GM04503 (cell line): ENCODE results near the gene TLR5.

Experiments used
- DNase-seq: peaks from one replicate; pipeline ENCODE4 v3.0.0-alpha.2; 2012; ENCODE audit warnings: low read depth

The TLR5 gene

GRCh38 chr1:223106856-223107255 lies 36.2 kb downstream of the TLR5 start:
- DNase-seq, result no peak

- no peak for DNase-seq
Observed at GRCh38 chr1:223105568-223105967, 37.5 kb downstream of the TLR5 start.

DNA sequence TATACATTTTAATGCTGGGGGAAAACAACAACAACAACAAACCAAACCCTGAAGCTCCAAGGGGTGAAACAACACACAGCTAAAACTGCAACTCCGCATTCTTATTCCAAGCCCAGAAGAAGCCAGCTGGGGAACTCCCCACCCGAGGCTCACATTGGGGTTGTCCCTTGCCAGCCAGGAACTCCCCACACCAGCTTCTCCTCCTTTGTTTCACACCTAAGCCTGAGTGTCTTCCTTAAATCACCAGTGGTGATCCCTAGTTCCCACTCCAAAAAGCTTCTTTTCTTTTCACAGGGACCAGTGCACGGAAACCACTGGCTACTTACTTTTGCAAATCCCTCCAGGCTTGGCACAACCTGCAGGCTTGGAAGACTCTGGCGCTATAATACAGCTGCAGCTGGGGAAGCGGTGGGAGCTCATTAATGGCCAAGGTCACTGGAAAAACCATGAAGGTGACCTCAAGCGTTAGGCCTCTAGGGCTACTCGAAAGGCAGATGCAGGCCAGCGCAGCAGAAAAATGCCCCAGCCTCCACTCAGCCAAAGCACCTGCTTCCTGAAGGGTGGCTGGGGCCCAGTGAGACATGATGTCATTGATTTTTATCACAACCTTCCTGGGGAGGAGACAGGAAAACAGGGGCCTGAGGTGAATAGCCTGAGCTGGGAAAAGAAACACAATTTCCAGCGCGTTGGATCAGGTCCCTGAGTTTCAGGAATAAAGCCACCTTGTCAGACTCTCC lies 40.1 kb downstream of the TLR5 start:
- DNase-seq, result no peak

DNA sequence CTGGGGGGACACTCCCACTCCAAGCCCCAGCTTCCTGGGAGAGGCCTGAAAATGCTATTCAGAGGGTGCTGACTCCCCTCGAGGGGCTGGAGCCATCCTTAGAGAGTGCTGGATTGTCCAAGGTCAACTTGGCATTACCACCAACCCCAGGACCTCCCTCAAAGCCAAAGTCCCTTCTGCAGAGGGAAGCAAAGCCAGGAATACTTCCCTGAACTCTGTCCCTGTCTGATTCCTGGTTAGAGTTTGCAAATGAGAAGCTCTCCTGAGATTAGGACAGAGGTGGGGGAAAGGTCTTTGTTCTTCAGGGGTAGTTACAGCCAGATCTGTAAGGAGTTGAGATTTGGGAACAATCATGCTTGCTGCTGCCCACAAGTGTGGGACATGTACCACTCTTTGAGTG lies 45.3 kb downstream of the TLR5 start:
- no peak for DNase-seq

DNA sequence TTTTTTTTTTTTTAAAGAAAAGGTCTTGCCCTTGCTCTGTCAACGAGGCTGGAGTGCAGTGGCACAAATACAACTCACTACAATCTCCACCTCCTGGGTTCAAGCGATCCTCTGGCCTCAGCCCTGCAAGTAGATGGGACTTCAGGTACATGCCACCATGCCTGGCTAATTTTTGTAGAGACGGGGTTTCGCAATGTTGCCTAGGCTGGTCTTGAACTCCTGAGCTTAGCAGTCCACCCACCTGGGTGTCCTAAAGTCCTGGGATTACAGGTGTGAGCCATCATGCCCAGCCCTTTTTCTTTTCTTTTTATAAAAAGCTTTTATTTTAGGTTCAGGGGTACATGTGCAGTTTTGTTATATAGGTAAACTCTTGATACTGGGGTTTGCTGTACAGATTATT lies 47.2 kb downstream of the TLR5 start:
- no peak for DNase-seq

DNA sequence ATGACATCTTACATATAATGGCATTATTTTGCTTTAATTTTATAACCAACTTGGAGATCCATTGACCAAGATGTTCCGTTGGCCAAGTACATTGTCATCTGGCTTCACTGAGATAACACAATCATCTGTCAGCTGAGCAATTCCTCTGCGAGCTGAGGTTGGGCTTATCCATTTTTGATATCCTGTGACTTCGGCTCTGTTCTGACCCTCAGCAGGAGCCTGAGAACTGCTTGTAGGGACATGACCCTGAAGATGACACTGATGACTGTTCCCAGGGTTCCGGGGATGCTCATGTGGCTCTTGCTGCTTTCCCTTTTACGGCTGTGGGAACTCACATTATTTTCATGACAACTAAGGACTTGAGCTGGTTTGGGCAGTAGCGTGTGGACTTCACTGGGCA lies 51.2 kb downstream of the TLR5 start:
- DNase-seq, result no peak

DNA sequence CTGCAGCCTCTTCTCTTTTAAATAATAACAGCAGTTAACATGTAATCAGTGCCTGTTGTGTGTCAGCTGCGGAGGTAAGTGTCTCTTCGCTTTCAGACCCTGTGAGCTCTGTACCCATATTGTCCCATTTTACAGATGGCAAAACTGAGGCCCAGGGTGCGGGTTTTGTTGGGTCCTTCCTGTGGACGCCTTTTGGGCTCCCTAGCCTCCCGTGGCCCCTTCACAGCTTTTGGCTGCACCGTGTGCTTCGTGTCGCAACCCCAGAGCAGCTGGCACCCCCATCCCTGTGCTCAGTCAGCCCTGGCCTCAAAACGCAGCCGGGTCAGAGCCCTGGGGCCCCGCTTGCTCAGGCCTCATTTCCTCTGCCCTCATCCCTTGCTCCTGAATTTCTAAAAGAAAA lies 53.8 kb downstream of the TLR5 start:
- no peak for DNase-seq

GRCh38 chr1:223088713-223089240 lies 54.3 kb downstream of the TLR5 start:
- no peak for DNase-seq

DNA sequence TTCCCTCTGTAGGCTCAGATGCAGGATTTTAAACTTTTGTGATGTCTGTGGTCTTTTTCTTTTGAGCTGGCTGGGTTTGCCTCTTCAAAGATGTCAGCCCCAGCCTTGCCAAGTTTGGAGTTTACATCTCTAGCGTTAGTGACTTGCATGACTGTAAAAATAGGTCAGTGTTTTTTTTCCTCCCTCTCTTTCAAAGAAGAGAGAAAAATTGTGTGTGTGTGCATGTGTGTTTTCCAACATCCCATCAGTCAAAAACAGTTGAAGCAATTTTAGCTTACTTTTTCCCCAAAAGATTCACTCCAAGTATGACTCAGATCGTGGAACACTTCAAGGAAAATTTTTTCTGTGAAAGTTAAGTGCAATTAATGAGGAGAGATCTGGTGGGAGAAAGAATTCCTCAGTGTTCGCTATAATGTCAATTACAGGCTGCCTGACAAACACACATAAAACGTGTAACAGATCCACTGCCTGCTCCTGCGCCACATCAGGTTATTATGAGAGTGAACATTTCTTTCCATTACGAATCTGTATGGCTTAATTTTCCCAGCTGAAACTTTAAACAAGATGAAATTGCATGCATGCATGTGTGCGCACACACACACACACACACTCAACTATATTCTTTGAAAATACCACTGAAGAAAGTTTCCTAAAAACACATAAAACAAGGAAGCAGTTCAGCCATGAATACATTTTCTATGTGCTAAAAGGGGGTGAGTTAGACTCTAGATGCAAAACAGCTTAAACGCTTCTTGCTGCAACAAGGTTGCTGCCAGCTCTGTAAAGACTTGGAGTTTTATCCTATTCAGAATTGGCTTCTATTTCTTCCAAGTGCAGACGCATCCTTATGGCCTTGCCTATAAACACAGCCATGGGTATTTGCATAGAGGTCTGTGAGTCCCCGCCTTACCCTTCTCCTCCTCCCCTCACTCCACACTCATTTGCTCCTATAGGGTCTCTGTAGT lies 55.5 kb downstream of the TLR5 start:
- DNase-seq, result no peak

GRCh38 chr1:223084464-223084866 lies 58.6 kb downstream of the TLR5 start:
- no peak for DNase-seq

DNA sequence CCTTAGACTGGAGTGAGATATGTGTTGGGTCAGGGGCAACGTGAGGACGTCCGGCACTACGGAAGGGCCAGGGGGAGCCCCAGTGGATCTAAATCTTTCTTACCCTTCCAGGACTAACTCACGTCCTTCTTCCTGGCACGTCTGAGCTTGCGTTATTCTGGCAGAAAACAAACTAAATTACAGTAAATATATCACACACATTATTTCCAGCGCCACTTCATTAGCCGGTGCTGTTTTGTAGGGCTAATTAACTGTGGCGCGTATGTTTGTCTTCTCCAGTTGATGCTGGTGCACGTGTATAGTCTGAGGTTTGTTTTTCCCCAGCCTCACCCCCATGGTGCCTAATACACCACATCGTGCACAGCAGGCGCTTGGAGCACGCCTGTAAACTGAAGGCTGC lies 59.2 kb downstream of the TLR5 start:
- DNase-seq, result no peak

DNA sequence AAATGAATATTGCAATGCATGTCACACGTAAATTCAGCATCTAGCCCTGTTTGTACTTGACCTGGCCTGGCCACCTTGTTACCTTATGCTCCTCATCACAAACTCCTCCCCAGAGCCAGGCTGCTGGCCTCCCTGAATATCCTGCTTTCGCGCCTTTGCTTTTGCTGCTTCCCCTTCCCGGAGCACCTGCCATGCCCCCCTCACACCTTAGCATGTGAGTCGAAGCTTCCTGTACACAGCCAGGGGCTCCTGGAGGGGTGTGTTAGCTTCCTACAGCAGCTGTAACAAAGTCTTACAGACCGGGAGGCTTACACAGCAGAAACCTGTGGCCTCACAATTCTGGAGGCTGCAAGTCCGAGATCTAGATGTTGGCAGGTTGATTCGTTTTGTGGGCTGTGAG lies 60.1 kb downstream of the TLR5 start:
- DNase-seq, result no peak

- peak; percentile 38 for DNase-seq
Observed at GRCh38 chr1:223081181-223081994, 61.7 kb downstream of the TLR5 start.

DNA sequence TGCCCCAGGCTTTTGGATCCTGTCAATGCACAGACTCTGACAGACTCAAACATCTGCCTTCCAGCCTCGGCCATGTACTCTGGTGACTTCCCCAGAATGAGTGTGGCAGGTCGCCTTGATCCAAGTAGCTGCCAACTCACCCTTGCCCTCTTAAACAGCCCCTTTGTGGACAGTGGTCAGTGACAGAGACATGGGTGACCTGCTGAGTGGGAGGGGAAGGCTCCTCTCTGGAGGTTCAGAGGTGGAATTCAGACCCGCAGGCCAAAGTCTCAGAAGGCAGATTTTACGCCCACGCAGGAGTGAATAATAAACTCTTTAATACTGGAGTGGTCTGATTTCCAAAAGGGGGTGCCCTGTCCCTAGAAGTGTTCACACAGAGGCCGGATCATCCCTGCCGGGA lies 63.5 kb downstream of the TLR5 start:
- no peak for DNase-seq

- no peak for DNase-seq
Observed at GRCh38 chr1:223077247-223077833, 65.7 kb downstream of the TLR5 start.

DNA sequence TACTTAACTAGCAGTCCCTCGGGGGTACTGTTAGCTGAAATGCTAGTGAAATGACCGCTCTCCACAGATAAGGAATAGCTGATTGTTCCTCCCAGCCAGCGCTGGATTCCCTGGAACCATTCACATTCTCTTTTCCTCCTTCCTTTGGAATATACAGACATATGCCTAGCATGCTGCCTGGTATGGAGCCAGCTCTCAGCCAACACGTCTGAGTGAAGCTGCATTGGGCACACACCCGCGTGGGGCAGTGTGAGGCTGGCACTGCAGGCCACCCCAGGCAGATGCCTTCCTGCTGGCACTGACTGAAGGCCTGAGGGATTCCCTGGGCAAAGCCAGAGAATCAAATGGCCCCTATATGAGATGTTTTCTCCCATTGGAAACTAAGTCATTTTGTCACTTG lies 66.7 kb downstream of the TLR5 start:
- no peak for DNase-seq

DNA sequence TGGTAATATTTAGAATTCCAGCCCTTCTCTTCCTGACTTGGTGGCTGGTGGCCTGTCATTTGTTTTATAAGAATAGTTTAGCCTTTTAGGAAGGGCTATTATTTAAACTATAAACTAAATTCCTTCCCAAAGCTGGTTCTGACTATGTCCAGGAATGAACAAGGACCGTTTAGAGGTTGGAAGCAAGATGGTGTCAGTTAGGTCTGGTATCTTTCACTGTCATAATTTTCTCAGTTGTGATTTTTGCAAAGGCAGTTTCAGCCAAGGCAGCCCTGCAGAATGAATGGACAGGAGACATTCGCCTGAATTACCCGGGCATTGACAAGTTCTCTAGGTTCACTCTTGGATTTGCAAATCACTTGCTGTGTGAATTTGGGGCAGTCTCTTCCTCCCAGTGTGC lies 67.2 kb downstream of the TLR5 start:
- no peak for DNase-seq

DNA sequence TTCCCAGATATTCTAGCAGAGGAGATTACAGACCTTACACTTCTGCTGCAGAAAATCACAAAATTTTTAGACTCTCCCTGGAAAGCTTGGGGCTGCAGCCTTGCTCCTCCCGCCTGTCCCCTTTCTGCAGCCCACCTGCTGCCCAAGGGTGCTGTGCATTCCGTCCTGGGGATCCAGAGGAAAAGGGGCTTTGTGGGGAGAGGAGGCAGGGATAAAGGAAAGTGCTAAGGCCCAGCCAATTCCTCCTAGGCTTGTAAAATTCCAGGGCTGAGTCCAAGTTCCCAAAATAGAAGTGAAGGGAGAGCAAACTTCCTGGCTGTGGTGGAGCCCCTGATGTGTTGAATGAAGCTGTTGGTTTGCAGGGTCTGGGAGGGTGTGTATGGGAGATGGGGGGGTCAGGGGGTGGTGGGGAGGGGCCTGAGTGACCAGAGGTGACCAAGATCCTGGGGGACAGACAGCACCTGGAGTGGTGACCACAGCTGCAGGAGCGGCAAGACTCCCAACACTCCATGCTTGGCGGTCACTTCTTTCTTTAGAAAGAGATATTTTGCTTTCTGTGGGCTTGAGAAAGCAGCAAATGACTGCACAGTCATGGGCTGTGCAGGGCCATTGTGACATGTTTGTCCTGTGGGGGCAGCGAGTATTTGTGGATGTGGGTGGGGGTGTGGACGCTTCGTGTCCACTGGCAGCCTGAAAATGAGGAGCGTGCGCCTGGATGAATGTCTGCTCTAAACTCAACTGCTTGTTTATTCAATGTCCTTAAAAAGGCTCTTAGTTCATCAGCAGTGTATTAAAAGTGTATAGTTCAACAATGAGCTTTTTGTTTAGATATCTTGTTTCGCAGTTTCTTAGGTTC lies 68.4 kb downstream of the TLR5 start:
- DNase-seq, result no peak

- DNase-seq, result no peak
Observed at GRCh38 chr1:223068900-223069665, 74.0 kb downstream of the TLR5 start.

- no peak for DNase-seq
Observed at GRCh38 chr1:223067914-223068313, 75.1 kb downstream of the TLR5 start.
